Activated B cell treated with CpG ODN at 0.5 μM for 24 hours (primary cell): Measurements from ENCODE around the gene ELP2. TPM values are rescaled to one million over a fixed set of nuclear protein-coding genes. Genes with fewer than 3 reads are reported as not detected.
"Not testable (repeated sequence)": the region's sequence is repeated elsewhere in the genome, so short reads cannot be mapped to it uniquely, and the experiment has no call there.

Experiments used
- ATAC-seq: fragments of 200-7000 bp; cut with Tn5 transposase; one replicate; pipeline ENCODE4 v1.10.0; 2021; ENCODE audit warnings: low read depth, mild to moderate bottlenecking, moderate library complexity
- CTCF ChIA-PET: fragments of 350-600 bp; sonication (Branson Sonifier 250); formaldehyde crosslinking; loops from one replicate; lab custom pipeline; 2021; ENCODE audit warnings: antibody characterized with exemption; lab: Charles Lee
- POLR2A ChIA-PET: fragments of 350-600 bp; sonication (Branson Sonifier 250); formaldehyde crosslinking; loops from one replicate; lab custom pipeline; 2021; ENCODE audit warnings: antibody characterized with exemption; lab: Charles Lee
- DNase-seq: peaks from one replicate; pipeline ENCODE4 v3.0.0; 2022
- H3K27ac Mint-ChIP-seq: one replicate; pipeline ENCODE4 v1.8.0; 2020; ENCODE audit warnings: mixed read lengths
- H3K27me3 Mint-ChIP-seq: one replicate; pipeline ENCODE4 v1.8.0; 2021; ENCODE audit warnings: mixed read lengths
- H3K36me3 Mint-ChIP-seq: one replicate; pipeline ENCODE4 v1.8.0; 2021; ENCODE audit warnings: low read depth, mixed read lengths
- H3K4me1 Mint-ChIP-seq: one replicate; pipeline ENCODE4 v1.8.0; 2021; ENCODE audit warnings: mixed read lengths
- H3K4me3 Mint-ChIP-seq: one replicate; pipeline ENCODE4 v1.8.0; 2020; ENCODE audit warnings: mild to moderate bottlenecking, mixed read lengths
- H3K9me3 Mint-ChIP-seq: one replicate; pipeline ENCODE4 v1.8.0; 2020; ENCODE audit warnings: mixed read lengths
- intact Hi-C: fragments of 100-400 bp; cut with micrococcal nuclease; formaldehyde crosslinking; loops from one replicate; pipeline ENCODE4 v1.15.1; 2024
- total RNA-seq: library from RNA; stranded (reverse); gene quantifications from 2 replicates; pipeline ENCODE4 v1.2.3, GENCODE V29; 2022
- TF ChIP-seq, protein P1 (sequence below): fragments of 200-600 bp; IDR thresholded peaks from one replicate; pipeline ENCODE4 v1.8.0; 2022; ENCODE audit warnings: antibody characterized with exemption, mild to moderate bottlenecking

The ELP2 gene
- total RNA-seq, 1 donor from 2014 or later: 124 TPM

- Mint-ChIP-seq H3K27me3 (peaks cover 3% of the 10 kb centered on the region), H3K36me3 (no peaks in the 10 kb centered on the region), H3K9me3 (peaks cover 7% of the 10 kb centered on the region), H3K4me1 (no peaks in the 10 kb centered on the region), H3K27ac (no peak overlapping the region), H3K4me3 (no peak overlapping the region)
- ChIA-PET CTCF (no interaction called here), POLR2A (no interaction called here)
- no peak for DNase-seq
- intact Hi-C loops: no loop called here
- no peak for ATAC-seq
- TF ChIP-seq, protein P1, sequence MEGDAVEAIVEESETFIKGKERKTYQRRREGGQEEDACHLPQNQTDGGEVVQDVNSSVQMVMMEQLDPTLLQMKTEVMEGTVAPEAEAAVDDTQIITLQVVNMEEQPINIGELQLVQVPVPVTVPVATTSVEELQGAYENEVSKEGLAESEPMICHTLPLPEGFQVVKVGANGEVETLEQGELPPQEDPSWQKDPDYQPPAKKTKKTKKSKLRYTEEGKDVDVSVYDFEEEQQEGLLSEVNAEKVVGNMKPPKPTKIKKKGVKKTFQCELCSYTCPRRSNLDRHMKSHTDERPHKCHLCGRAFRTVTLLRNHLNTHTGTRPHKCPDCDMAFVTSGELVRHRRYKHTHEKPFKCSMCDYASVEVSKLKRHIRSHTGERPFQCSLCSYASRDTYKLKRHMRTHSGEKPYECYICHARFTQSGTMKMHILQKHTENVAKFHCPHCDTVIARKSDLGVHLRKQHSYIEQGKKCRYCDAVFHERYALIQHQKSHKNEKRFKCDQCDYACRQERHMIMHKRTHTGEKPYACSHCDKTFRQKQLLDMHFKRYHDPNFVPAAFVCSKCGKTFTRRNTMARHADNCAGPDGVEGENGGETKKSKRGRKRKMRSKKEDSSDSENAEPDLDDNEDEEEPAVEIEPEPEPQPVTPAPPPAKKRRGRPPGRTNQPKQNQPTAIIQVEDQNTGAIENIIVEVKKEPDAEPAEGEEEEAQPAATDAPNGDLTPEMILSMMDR: no peak
Measured at GRCh38 chr18:36203360-36203895, 73.7 kb downstream of the ELP2 start.

DNA sequence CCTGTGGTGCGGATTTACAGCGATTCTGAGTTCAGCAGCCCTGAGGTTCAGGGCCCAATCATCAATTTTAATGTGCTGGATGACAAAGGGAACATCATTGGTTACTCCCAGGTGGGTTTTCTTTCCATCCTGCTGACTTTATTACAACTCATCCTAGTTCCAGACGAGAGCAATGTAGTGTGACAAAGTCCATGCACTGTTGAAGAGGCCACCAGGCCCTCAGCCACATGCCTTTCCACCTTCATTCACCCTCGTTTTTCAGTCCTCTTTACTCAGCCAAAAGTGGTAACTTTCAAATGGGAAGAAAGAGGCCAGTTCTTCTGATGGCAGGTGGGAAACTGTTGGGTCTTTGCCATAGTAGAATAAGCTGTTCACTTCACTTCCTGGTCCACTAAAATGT is 75.5 kb downstream of the ELP2 start:
- ATAC-seq (no peak), DNase-seq (no peak)
- Mint-ChIP-seq H3K4me3 (no peak overlapping the region), H3K9me3 (peaks cover 12% of the 10 kb centered on the region), H3K27ac (no peak overlapping the region), H3K27me3 (peaks cover 5% of the 10 kb centered on the region), H3K36me3 (no peaks in the 10 kb centered on the region), H3K4me1 (no peaks in the 10 kb centered on the region)
- POLR2A ChIA-PET: no interaction called here
- intact Hi-C loops: no loop called here
- CTCF ChIA-PET: no interaction called here
- TF ChIP-seq, protein P1: no peak

DNA sequence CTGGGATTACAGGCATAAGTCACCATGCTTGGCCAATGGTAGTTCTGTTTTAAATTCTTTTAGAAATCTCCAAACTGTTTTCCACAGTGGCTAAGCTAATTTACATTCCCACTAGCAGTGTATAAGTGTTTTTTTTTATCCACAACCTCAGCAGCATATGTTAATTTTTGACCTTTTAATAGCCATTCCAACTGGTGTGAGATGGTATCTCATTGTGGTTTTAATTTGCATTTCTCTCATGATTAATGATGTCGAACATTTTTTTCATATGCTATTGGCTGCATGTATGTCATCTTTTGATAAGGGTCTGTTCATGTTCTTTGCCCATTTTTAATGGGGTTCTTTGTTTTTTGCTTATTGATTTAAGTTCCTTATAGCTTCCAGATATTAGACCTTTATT is 77.6 kb downstream of the ELP2 start:
- no peaks in the 10 kb centered on the region for H3K36me3 Mint-ChIP-seq
- DNase-seq: no peak
- no peak for ATAC-seq
- peaks cover 12% of the 10 kb centered on the region for H3K9me3 Mint-ChIP-seq
- intact Hi-C loops: no loop called here
- TF ChIP-seq, protein P1: no peak
- CTCF ChIA-PET: no interaction called here
- POLR2A ChIA-PET: no interaction called here
- no peak overlapping the region for H3K4me3 Mint-ChIP-seq
- peaks cover 3% of the 10 kb centered on the region for H3K27me3 Mint-ChIP-seq
- no peak overlapping the region for H3K27ac Mint-ChIP-seq
- no peaks in the 10 kb centered on the region for H3K4me1 Mint-ChIP-seq

DNA sequence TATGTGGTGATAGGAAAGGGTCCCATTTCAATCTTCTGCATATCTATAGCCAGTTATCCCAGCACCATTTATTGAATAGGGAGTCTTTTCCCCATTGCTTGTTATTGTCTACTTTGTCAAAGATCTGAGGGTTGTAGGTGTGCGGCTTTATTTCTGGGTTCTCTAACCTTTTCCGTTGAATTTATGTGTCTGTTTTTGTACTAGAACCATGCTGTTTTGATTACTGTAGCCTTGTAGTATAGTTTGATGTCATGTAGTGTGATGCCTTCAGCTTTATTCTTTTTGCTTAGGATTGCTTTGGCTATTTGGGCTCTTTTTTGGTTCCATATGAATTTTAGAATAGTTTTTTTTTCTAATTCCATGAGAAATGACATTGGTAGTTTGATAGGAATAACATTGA is 78.3 kb downstream of the ELP2 start:
- H3K27ac Mint-ChIP-seq, intact Hi-C loops, H3K27me3 Mint-ChIP-seq, POLR2A ChIA-PET, CTCF ChIA-PET, DNase-seq, H3K36me3 Mint-ChIP-seq, H3K4me3 Mint-ChIP-seq, ATAC-seq, H3K4me1 Mint-ChIP-seq: not testable (repeated sequence)
- H3K9me3 Mint-ChIP-seq: peaks cover 12% of the 10 kb centered on the region

DNA sequence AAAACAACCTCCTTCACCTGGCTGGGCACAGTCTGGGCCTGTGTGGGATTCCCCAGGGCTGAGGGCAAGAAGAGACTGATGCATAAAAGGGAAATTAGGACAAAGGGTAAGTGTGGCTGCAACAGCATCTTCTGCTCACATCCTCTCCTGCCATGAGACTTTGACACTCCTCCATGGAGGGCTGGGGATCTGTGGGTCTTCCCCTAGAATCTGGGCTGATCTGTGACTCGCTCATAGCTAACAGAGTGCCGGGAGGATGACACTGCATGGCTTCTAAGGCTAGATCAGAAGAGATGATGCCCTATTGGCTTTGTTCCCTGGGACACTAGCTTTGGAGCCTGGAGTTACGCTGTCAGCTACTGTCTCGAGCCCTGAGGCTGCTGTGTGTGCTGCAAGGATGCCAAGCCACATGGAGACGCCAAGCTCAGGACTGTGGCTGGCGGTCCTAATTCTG is 81.9 kb downstream of the ELP2 start:
- H3K4me1 Mint-ChIP-seq: no peaks in the 10 kb centered on the region
- peaks cover 12% of the 10 kb centered on the region for H3K9me3 Mint-ChIP-seq
- intact Hi-C loops: no loop called here
- TF ChIP-seq, protein P1: no peak
- no peak overlapping the region for H3K27ac Mint-ChIP-seq
- no peaks in the 10 kb centered on the region for H3K36me3 Mint-ChIP-seq
- ChIA-PET POLR2A (no interaction called here), CTCF (no interaction called here)
- ATAC-seq (no peak), DNase-seq (no peak)
- peaks cover 2% of the 10 kb centered on the region for H3K27me3 Mint-ChIP-seq
- H3K4me3 Mint-ChIP-seq: no peak overlapping the region
